Measurements from ENCODE around the gene TNRC18.
"Not testable (repeated sequence)": the region's sequence is repeated elsewhere in the genome, so short reads cannot be mapped to it uniquely, and the experiment has no call there.

TNRC18 gene

GRCh38 chr7:5294169-5294987 is 129.3 kb downstream of the TNRC18 start:
- no peak for DNase-seq (ENCODE audit: low read depth in 2 of 2)

- not testable (repeated sequence) for DNase-seq (ENCODE audit: low read depth in 2 of 2)
Observed at GRCh38 chr7:5291711-5292335, 131.8 kb downstream of the TNRC18 start.

- no peak for DNase-seq (ENCODE audit: low read depth in 2 of 2)
Observed at GRCh38 chr7:5291301-5291700, 132.3 kb downstream of the TNRC18 start.

- no peak for DNase-seq (ENCODE audit: low read depth in 2 of 2)
Observed at GRCh38 chr7:5289355-5289754, 134.3 kb downstream of the TNRC18 start.

- DNase-seq (ENCODE audit: low read depth in 2 of 2), result not testable (repeated sequence)
Observed at GRCh38 chr7:5288560-5288959, 135.1 kb downstream of the TNRC18 start.

- DNase-seq (ENCODE audit: low read depth in 2 of 2), result no peak
Observed at GRCh38 chr7:5287802-5288201, 135.8 kb downstream of the TNRC18 start.

GRCh38 chr7:5287373-5287772 is 136.3 kb downstream of the TNRC18 start:
- not testable (repeated sequence) for DNase-seq (ENCODE audit: low read depth in 2 of 2)

- DNase-seq (ENCODE audit: low read depth in 2 of 2), result no peak
Observed at GRCh38 chr7:5286933-5287332, 136.7 kb downstream of the TNRC18 start.

- DNase-seq (ENCODE audit: low read depth in 2 of 2), result no peak
Observed at GRCh38 chr7:5284304-5285281, 139.0 kb downstream of the TNRC18 start.

- DNase-seq (ENCODE audit: low read depth in 2 of 2), result no peak
Observed at GRCh38 chr7:5283421-5284303, 140.0 kb downstream of the TNRC18 start.

- DNase-seq (ENCODE audit: low read depth in 2 of 2), result no peak
Observed at GRCh38 chr7:5282543-5283316, 140.9 kb downstream of the TNRC18 start, which contains the start of gene SLC29A4. Gene SLC29A4 (plus strand): TSS chr7:5282943. CDS start chr7:5287817, 4,874 bp downstream.

- DNase-seq (ENCODE audit: low read depth in 2 of 2), result not testable (repeated sequence)
Observed at GRCh38 chr7:5281598-5282500, 141.8 kb downstream of the TNRC18 start.

GRCh38 chr7:5279734-5280133 is 143.9 kb downstream of the TNRC18 start:
- no peak for DNase-seq (ENCODE audit: low read depth in 2 of 2)

- no peak for DNase-seq (ENCODE audit: low read depth in 2 of 2)
Observed at GRCh38 chr7:5278766-5279165, 144.9 kb downstream of the TNRC18 start.

- DNase-seq (ENCODE audit: low read depth in 2 of 2), result no peak
Observed at GRCh38 chr7:5276611-5277010, 147.0 kb downstream of the TNRC18 start.

- not testable (repeated sequence) for DNase-seq (ENCODE audit: low read depth in 2 of 2)
Observed at GRCh38 chr7:5276123-5276522, 147.5 kb downstream of the TNRC18 start.

- DNase-seq (ENCODE audit: low read depth in 2 of 2), result not testable (repeated sequence)
Observed at GRCh38 chr7:5275510-5275909, 148.1 kb downstream of the TNRC18 start.

- DNase-seq (ENCODE audit: low read depth in 2 of 2), result not testable (repeated sequence)
Observed at GRCh38 chr7:5274985-5275431, 148.6 kb downstream of the TNRC18 start.

GRCh38 chr7:5274441-5274840 is 149.2 kb downstream of the TNRC18 start:
- no peak for DNase-seq (ENCODE audit: low read depth in 2 of 2)
